Keratinocyte (primary cell): Measurements from ENCODE around the gene USH1C. TPM values are rescaled to one million over a fixed set of nuclear protein-coding genes. Genes with fewer than 3 reads are reported as not detected.

ENCODE experiments used
- DNase-seq: peaks from one replicate; pipeline ENCODE4 v3.0.0-alpha.2; 2011; ENCODE audit warnings: low read depth, missing footprints, low spot score
- FAIRE-seq: peaks from 2 replicates; lab custom pipeline; 2011; peaks lifted over from hg19 to GRCh38; lab: Jason Lieb, UNC
- H2AFZ ChIP-seq: 2 replicates; pipeline ENCODE4 v1.6.0; 2012; ENCODE audit warnings: low read length, control low read depth, inconsistent platforms; ENCODE audit not compliant: control insufficient read depth
- H3K27ac ChIP-seq: 2 replicates; pipeline ENCODE4 v1.5.1; 2011; ENCODE audit warnings: low read length; ENCODE audit not compliant: control insufficient read depth, insufficient read depth
- H3K27me3 ChIP-seq: 3 replicates; pipeline ENCODE4 v1.6.0; 2011; ENCODE audit warnings: low read length; ENCODE audit not compliant: control insufficient read depth, insufficient read depth; ENCODE audit errors: extremely low read depth
- H3K36me3 ChIP-seq, 2 experiments: 2 replicates in 1 of 2; 3 replicates in 1 of 2; pipeline ENCODE4 v1.5.1; 2011; ENCODE audit warnings: low read length in 2 of 2, mild to moderate bottlenecking in 1 of 2; ENCODE audit not compliant: control insufficient read depth in 2 of 2, insufficient read depth in 2 of 2; ENCODE audit errors: extremely low read depth in 1 of 2
- H3K4me1 ChIP-seq: 3 replicates; pipeline ENCODE4 v1.5.1; 2011; ENCODE audit warnings: low read length; ENCODE audit not compliant: control insufficient read depth, insufficient read depth; ENCODE audit errors: extremely low read depth
- H3K4me2 ChIP-seq: 3 replicates; pipeline ENCODE4 v1.6.0; 2011; ENCODE audit warnings: low read depth, low read length; ENCODE audit not compliant: control insufficient read depth, insufficient read depth; ENCODE audit errors: extremely low read depth
- H3K4me3 ChIP-seq, 3 experiments: fragments of 200-600 bp in 1 of 3; sonication (generic) in 1 of 3; 2 replicates in 2 of 3; 3 replicates in 1 of 3; pipeline ENCODE4 v1.5.1; 2011 to 2016; ENCODE audit warnings: low read length in 3 of 3, mild to moderate bottlenecking in 3 of 3, control low read depth in 2 of 3, inconsistent platforms in 1 of 3, low read depth in 1 of 3, mixed read lengths in 1 of 3, mixed run types in 1 of 3, moderate library complexity in 1 of 3; ENCODE audit not compliant: control insufficient read depth in 2 of 3, insufficient read depth in 2 of 3; ENCODE audit errors: extremely low read depth in 1 of 3
- H3K79me2 ChIP-seq: 2 replicates; pipeline ENCODE4 v1.6.0; 2012; ENCODE audit warnings: low read length; ENCODE audit not compliant: control insufficient read depth, insufficient read depth
- H3K9ac ChIP-seq: 3 replicates; pipeline ENCODE4 v1.6.0; 2011; ENCODE audit warnings: low read length; ENCODE audit not compliant: control insufficient read depth, insufficient read depth; ENCODE audit errors: extremely low read depth
- H3K9me1 ChIP-seq: 3 replicates; pipeline ENCODE4 v1.6.0; 2011; ENCODE audit warnings: low read length; ENCODE audit not compliant: control insufficient read depth, insufficient read depth; ENCODE audit errors: extremely low read depth
- H3K9me3 ChIP-seq: 2 replicates; pipeline ENCODE4 v1.5.1; 2012; ENCODE audit warnings: low read depth, low read length; ENCODE audit not compliant: control insufficient read depth
- H4K20me1 ChIP-seq: 3 replicates; pipeline ENCODE4 v1.6.0; 2011; ENCODE audit warnings: low read length; ENCODE audit not compliant: control insufficient read depth, insufficient read depth; ENCODE audit errors: extremely low read depth
- CTCF ChIP-seq, 3 experiments: IDR thresholded peaks in 1 of 3; conservative IDR thresholded peaks in 1 of 3; optimal IDR thresholded peaks in 1 of 3; 2 replicates in 2 of 3; 3 replicates in 1 of 3; pipeline versions ENCODE3 to v1.5.1; 2011; ENCODE audit warnings: low read length in 3 of 3, mild to moderate bottlenecking in 3 of 3, moderate library complexity in 2 of 3, control low read depth in 1 of 3, inconsistent platforms in 1 of 3; ENCODE audit not compliant: insufficient read depth in 2 of 3; ENCODE audit errors: extremely low read depth in 1 of 3
- EZH2 ChIP-seq: IDR thresholded peaks from one replicate; pipeline ENCODE4 v1.6.1; 2012; ENCODE audit warnings: inconsistent platforms, mild to moderate bottlenecking, low read length, moderate library complexity
- dilution Hi-C: fragments of 300-500 bp; cut with MboI; formaldehyde crosslinking; loops from one replicate; pipeline ENCODE4 v1.7.0; 2020; ENCODE audit warnings: low sequenced_read_pairs; ENCODE audit not compliant: extremely low pct_ligation_motif_present
- polyA plus RNA-seq, 5 experiments: library from polyadenylated mRNA; depleted of rRNA in 3 of 5; stranded (reverse) in 3 of 5; stranded (forward) in 1 of 5; unstranded in 1 of 5; fragments of >200 nt; gene quantifications; 1 replicate in 1 of 5; 2 replicates in 3 of 5; 3 replicates in 1 of 5; pipeline versions ENCODE4 v1.2.1 to v1.2.3, GENCODE V29; 2011 to 2012; ENCODE audit warnings: missing spikeins in 2 of 5, low read depth in 1 of 5, low replicate concordance in 1 of 5

The USH1C gene
- polyA plus RNA-seq, 1 donor (not counting 4 experiments of a cell fraction or from before 2014, with no cell fraction given), result not detected

GRCh38 chr11:17535488-17535887, 8.7 kb downstream of the USH1C start:
- FAIRE-seq (no peak), DNase-seq (no peak)
- H3K4me3 ChIP-seq, result no peak overlapping the region
- H3K27ac ChIP-seq, result no peak overlapping the region
- H3K27me3 ChIP-seq, result no peaks in the 10 kb centered on the region
- no peaks in the 10 kb centered on the region for H3K4me1 ChIP-seq
- no peaks in the 10 kb centered on the region for H3K9me3 ChIP-seq
- no peak overlapping the region for H2AFZ ChIP-seq
- H3K79me2 ChIP-seq, result no peaks in the 10 kb centered on the region
- H3K9me1 ChIP-seq, result no peaks in the 10 kb centered on the region
- no peak overlapping the region for H3K9ac ChIP-seq
- H3K4me2 ChIP-seq, result no peak overlapping the region
- H4K20me1 ChIP-seq, result no peaks in the 10 kb centered on the region
- dilution Hi-C loops, result no loop called here
- TF ChIP-seq CTCF (optimal IDR thresholded peaks at IDR 0.05 in 1 of 3, IDR thresholded peaks at IDR 0.05 in 1 of 3, conservative IDR thresholded peaks at IDR 0.05 in 1 of 3; ENCODE audit: extremely low read depth in 1 of 3, insufficient read depth in 2 of 3, low read length in 3 of 3) (no peak), EZH2 (no peak)
- H3K36me3 ChIP-seq, result no peaks in the 10 kb centered on the region

- dilution Hi-C loops, result no loop called here
- no peaks in the 10 kb centered on the region for H3K4me1 ChIP-seq
- no peak for DNase-seq
- H3K36me3 ChIP-seq, result no peaks in the 10 kb centered on the region
- no peak overlapping the region for H3K27ac ChIP-seq
- no peak overlapping the region for H3K9ac ChIP-seq
- H3K4me2 ChIP-seq, result no peak overlapping the region
- no peaks in the 10 kb centered on the region for H3K9me3 ChIP-seq
- H2AFZ ChIP-seq, result no peak overlapping the region
- no peaks in the 10 kb centered on the region for H3K9me1 ChIP-seq
- H3K79me2 ChIP-seq, result no peaks in the 10 kb centered on the region
- peaks cover 7% of the 10 kb centered on the region for H3K27me3 ChIP-seq
- no peak for TF ChIP-seq CTCF (optimal IDR thresholded peaks at IDR 0.05 in 1 of 3, IDR thresholded peaks at IDR 0.05 in 1 of 3, conservative IDR thresholded peaks at IDR 0.05 in 1 of 3; ENCODE audit: extremely low read depth in 1 of 3, insufficient read depth in 2 of 3, low read length in 3 of 3)
- TF ChIP-seq EZH2, result no peak
- FAIRE-seq, result no peak
- H4K20me1 ChIP-seq, result no peaks in the 10 kb centered on the region
- H3K4me3 ChIP-seq, result no peak overlapping the region
Observed at GRCh38 chr11:17533778-17534415, 10.3 kb downstream of the USH1C start.
